C4-2B (cell line): ENCODE data around the gene CEP20.

ENCODE experiments used
- CTCF ChIP-seq: fragments of 450-650 bp; conservative IDR thresholded peaks from 2 replicates; pipeline ENCODE4 v1.5.1; 2017; ENCODE audit warnings: mild to moderate bottlenecking
- ZFX ChIP-seq: fragments of 450-650 bp; IDR thresholded peaks from 2 replicates; pipeline ENCODE4 v1.6.1; 2017

GRCh38 chr16:15846510-15846909 is 41.9 kb downstream of the CEP20 start:
- TF ChIP-seq CTCF (no peak), ZFX (no peak)
